ENCODE results near the gene FFAR1. TPM values are rescaled to one million over a fixed set of nuclear protein-coding genes. Genes with fewer than 3 reads are reported as not detected.
A peak's percentile ranks its signal among the peaks of the same experiment; 100 is the strongest.
"Not testable (repeated sequence)": the region's sequence is repeated elsewhere in the genome, so short reads cannot be mapped to it uniquely, and the experiment has no call there.

Gene FFAR1
- total RNA-seq, 1 experiment from 2014 or later, result not detected

DNA sequence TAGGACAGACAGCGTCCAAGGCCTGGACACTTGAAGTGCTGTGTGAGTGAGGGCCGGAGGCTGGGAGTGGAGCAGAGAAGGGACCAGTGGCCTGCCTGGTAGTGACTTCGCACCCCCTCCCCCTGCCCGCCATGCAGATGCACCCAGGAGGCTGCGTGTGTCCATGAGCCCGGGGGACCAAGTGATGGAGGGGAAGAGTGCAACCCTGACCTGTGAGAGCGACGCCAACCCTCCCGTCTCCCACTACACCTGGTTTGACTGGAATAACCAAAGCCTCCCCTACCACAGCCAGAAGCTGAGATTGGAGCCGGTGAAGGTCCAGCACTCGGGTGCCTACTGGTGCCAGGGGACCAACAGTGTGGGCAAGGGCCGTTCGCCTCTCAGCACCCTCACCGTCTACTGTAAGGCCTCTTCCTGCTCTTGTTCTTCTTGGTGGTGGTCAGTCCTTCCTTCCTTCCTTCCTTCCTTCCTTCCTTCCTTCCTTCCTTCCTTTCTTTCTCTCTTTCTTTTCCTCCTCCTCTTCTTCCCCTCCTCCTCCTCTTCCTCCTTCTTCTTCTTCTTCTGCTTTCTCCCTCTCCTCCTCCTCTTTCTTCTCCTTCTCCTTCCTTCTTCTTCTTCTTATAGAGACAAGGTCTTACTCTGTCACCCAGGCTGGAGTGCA lies 6.0 kb upstream of the FFAR1 start:
- no peak for DNase-seq (ENCODE audit: low read depth)

DNA sequence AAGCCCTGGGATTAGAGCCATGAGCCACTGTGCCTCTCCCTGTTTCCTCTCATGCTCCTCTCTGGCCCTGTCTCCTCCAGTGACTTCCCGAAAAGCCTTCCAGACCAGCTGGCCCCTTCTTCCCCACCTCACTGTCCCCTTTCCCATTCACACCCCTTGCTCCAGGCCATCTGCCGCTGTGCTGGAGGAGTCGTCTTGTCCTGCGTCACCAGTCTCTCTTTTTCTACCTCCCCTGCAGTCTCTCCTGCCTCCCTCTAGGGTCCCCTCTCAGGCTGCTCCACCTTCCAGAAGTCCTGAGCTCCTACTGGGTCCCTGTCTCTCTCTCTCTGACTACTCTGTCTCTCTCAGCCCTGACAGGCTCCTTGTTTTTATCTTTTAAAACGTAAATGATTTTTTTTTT lies 5.3 kb upstream of the FFAR1 start:
- no peak for DNase-seq (ENCODE audit: low read depth)

DNA sequence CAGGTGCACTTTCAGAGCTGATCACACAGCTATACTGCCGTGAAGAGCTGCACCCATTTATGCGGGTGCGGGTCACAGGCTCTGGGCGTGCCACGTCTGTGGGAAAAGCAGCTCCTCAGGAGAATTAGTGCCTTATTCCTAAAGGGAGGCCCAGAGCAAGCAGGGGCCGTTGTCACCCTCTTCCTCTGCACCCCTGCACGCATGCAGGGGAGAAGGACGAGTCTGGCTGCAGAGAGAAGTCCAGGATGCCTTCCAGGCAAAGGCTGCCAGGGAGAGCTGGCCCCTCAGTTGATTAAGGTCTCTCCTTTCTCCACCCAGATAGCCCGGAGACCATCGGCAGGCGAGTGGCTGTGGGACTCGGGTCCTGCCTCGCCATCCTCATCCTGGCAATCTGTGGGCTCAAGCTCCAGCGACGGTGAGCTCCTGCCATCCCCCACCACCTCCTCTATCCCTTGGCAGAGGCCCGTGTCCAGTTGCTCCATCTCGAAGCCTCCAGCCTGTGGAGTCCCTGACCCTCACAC lies 3.1 kb upstream of the FFAR1 start:
- DNase-seq (ENCODE audit: low read depth), result no peak

DNA sequence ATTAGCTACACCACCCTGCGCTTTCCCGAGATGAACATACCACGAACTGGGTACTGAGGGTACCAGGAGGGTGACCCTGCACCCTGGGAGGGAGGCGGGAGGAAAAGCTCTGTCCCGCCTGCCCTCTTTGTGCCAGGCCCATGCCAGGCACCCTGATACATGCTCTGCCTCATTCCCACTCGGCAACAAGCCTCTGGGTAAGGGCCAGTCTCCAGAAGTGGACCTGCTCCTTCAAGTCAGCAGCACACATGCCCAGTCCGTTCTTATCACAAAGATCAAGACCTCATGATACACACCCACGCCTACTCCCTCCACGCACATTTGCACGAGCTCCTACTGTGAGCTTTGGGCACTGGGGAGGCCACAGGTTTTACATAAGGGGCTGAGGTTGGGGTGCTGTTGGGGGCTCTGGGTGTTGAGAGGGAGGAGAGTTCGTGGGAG lies 2.0 kb upstream of the FFAR1 start:
- DNase-seq (ENCODE audit: low read depth), result no peak

DNA sequence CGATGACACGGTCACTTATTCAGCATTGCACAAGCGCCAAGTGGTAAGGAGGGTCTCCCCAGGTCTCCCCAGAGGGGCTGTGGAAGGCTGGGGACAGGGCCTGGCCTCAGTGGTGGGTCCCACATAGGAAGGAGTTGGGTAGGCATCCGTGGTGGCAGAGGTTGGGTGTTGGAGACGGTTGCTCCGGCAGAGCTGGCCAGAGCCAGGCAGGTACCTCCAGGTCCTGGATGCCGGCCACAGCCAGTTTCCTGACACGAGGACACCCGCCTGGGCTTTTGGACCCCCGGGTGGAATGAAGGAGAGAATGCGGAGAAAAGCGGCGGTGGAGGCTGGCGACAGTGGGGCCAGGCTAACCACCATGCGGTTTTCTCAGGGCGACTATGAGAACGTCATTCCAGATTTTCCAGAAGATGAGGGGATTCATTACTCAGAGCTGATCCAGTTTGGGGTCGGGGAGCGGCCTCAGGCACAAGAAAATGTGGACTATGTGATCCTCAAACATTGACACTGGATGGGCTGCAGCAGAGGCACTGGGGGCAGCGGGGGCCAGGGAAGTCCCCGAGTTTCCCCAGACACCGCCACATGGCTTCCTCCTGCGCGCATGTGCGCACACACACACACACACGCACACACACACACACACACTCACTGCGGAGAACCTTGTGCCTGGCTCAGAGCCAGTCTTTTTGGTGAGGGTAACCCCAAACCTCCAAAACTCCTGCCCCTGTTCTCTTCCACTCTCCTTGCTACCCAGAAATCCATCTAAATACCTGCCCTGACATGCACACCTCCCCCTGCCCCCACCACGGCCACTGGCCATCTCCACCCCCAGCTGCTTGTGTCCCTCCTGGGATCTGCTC lies 1.3 kb upstream of the FFAR1 start:
- DNase-seq (ENCODE audit: low read depth), result no peak

DNA sequence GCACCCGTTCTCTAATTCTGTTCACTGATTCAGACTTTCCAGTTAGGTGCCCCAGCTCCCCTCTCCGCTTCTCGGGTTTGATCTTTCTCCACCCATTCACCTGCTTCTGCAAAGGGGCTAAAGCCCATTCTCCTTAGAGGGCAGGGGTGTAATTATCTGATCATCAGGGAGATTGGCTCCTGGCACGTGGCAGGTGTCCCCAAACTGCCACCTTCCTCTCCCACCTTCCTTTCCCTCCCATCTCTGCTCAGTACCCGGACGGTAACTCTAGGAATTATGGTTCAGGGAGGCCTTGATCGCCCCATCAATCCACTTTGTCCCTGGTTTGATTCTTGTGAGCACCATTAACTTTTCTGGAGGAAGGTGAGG lies 212 bp downstream of the FFAR1 start:
- DNase-seq (ENCODE audit: low read depth), result no peak

DNA sequence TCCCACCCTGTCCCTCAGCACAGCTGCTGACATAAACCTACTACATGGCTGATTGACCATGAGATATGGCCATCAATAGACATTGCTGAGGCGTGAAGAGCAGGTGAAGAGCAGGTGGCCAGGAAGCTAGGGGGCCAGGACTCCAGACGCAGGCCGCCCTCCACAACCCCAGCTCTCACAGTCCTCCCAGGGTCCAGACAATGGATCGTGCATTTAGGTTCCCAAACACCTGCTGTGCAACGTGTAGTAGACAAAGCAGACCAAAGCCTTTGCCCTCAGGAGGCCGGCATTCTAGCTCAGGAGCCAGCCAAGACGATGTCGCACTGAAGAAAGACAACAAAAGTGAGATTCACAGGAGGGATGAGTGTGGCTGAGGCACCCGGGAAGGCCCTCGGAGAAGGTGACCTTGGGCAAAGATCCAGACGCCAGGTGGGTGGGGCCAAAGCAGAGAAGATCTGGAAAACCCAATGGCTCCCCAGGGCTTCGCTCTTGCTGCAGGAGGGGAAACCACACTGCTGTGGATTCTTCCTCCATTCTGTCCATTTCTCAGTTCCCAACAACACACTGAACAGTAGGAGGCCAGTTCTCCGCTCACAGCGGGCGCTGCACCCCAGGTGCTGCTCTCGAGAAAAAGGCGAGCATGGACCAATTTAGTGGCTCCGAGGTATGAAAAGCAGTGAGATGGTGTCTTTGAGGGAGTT lies 1.4 kb downstream of the FFAR1 start:
- DNase-seq (ENCODE audit: low read depth), result no peak

DNA sequence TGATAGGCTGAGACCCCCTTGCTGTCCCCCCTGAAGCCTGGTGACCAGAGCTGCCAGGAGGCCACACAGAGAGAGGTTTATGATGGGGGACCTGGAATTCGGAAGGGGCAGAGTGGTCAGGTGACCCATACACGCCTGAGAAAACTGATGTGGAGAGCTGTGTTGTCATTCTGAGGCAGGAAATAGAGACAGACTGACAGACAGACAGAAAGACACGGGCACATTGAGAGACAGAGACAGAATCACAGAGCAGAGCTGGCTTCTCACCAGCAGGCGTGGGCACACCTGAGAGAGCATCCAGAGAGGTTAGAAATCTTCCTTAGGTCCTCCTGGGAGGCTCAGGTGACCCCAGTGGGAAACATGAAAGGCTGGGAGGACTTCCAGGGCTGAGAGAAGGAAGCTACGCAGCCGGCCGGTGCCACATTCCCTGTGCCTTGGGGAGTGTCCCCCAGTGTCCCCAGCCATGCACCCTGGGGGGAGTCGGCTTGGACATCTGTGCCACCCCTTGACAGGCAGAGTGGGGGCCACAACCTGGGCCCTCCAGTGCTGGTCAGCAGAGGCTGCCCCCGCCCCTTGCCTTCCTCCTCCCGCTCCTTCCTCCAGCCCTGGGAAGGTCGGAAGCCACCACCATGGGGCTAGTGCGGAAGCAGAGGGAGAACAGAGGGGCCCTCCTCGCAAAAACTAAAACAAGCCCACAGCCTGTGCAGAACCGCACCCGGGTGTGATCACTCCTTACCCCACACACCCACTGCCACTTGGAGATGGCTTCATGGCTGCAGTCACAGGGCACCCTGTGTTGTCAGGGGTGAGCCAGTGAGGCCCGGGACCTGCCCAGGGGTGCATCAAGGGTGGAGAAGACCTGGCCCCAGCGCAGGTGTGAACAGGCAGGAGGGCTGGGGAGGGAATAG lies 2.2 kb downstream of the FFAR1 start:
- DNase-seq (ENCODE audit: low read depth), result no peak

DNA sequence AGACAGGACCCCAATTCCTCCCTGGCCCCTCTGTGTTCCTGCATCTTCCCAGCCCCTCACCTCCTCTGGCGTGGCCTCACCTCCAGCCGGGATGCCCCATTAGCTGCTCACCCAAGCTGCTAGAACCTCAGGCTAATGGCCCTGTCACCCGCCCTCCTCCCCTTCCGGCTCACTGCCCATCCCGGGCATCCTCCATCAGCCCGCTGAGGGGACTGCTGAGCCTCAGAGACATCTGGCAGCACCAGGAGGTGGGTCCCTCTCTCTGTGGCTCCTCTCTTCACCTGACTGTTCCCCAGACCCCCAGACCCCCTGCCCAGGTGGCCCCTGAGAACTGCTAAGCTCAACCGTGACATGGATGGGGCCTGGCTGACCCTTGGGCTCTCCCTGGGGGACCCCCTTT lies 2.9 kb downstream of the FFAR1 start:
- DNase-seq (ENCODE audit: low read depth), result no peak

DNA sequence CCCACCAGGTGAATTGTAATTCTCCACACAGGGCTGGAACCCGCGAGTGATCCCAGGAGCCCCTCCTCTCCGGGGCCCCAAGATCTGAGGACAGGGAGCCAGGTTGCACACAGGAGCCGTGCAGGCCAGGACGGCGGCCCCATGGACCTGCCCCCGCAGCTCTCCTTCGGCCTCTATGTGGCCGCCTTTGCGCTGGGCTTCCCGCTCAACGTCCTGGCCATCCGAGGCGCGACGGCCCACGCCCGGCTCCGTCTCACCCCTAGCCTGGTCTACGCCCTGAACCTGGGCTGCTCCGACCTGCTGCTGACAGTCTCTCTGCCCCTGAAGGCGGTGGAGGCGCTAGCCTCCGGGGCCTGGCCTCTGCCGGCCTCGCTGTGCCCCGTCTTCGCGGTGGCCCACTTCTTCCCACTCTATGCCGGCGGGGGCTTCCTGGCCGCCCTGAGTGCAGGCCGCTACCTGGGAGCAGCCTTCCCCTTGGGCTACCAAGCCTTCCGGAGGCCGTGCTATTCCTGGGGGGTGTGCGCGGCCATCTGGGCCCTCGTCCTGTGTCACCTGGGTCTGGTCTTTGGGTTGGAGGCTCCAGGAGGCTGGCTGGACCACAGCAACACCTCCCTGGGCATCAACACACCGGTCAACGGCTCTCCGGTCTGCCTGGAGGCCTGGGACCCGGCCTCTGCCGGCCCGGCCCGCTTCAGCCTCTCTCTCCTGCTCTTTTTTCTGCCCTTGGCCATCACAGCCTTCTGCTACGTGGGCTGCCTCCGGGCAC lies 3.9 kb downstream of the FFAR1 start:
- DNase-seq (ENCODE audit: low read depth), result no peak

DNA sequence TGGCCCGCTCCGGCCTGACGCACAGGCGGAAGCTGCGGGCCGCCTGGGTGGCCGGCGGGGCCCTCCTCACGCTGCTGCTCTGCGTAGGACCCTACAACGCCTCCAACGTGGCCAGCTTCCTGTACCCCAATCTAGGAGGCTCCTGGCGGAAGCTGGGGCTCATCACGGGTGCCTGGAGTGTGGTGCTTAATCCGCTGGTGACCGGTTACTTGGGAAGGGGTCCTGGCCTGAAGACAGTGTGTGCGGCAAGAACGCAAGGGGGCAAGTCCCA lies 4.4 kb downstream of the FFAR1 start:
- DNase-seq (ENCODE audit: low read depth), result no peak

DNA sequence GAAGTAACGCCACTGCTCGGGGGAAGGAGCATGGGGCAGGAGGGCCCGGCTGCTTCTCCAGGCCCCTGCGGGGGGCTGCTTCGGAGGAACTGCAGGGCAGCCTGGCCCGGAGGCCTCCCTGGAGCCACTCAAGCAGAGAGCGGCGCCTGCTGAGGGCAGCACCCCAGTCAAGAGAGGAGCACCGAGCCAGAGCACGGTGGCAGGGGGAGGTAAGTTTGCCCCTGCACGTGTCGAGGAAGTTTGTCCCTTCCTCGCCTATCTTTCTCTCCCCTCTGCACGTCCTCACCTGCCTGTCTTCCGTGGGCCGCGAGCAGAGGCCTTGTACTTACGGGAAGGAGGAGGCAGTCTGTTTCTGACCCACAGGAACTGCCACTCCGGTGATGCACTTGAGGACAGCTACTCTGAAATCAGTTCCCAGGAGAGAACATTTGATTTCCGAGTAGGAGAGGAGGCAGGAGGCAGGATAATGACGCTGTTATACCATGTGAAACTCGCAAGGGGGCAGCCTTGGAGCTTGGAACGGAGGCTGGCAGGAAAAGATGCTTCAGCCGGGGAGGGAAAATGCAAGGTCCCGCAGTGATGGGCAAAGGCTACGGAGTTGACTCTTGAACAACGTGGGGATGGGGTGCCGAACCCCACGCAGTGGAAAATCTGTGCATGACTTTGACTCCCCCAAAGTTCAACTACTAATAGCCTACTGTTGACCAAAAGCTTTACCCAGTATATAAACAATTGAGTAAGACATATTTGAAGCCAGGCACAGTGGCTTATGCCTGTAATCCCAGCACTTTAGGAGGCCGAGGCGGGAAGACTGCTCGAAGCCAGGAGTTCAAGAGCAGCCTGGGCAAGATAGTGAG lies 5.0 kb downstream of the FFAR1 start:
- peak; percentile 64 for DNase-seq (ENCODE audit: low read depth)

DNA sequence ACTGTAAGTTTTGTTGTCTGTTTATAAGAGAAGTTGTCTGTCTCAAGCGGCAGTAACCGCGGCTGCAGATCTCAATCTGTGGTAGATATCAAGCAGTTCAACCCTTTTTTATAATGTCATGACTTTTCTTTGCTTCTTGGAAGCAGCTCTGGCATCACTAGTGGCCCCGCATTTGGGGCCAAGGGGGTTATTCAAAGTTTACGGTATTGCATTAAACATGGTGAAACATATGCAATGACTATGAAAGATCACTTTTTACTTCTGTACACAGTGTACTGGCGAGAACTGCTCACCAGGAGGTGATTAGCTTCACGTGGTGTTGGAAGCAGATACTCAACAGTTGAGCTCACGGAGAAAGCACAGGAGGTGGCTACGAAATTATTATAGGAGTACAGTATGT lies 5.9 kb downstream of the FFAR1 start:
- DNase-seq (ENCODE audit: low read depth), result no peak

DNA sequence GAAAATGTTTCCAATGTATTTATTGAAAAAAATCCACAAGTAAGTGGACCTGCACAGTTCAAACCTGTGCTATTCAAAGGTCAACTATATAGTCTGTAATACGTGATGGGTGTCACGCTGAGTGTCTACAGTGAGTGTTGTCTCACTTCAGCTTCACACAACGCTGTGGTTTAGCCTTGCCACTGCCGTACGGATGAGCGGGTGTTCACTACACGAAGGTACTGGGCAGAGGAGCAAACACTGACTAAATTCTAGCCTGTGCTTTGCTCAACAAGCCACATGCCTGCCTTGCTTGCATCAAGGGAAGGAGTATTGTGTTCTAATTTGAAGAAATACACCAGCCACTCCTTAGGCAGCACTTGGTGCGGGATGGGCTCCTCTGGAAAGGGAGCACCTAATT lies 7.2 kb downstream of the FFAR1 start:
- no peak for DNase-seq (ENCODE audit: low read depth)

DNA sequence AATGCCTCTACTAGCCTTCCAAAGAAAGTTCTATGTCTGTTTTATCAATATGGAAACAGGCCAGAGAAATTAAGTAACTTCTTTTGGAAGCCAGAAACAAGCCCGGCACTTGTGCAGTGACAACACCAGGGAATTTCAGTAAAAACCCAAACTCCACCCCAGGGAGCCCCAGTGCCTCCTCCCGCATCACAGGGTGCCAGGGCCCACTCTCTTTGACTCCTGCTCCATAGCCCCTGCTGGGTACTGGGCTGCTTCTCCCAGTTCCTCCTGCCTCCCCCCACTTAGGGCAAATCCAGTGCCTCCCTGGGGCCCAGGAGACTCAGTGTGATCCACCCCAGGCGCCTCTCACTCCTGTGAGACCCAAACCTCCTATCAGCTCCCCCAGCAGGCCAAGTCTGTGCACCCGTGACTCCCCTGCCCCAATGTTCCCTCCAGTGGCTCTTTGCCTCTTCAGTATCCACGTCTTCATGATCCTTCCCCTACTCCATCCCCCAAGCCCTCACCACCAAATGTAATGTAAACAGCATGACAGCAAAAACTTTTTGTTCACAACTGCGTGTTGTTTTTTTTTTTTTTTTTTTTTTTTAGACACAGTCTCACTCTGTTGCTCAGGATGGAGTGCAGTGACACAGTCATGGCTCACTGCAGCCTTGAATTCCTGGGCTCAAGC lies 8.2 kb downstream of the FFAR1 start:
- DNase-seq (ENCODE audit: low read depth), result no peak

DNA sequence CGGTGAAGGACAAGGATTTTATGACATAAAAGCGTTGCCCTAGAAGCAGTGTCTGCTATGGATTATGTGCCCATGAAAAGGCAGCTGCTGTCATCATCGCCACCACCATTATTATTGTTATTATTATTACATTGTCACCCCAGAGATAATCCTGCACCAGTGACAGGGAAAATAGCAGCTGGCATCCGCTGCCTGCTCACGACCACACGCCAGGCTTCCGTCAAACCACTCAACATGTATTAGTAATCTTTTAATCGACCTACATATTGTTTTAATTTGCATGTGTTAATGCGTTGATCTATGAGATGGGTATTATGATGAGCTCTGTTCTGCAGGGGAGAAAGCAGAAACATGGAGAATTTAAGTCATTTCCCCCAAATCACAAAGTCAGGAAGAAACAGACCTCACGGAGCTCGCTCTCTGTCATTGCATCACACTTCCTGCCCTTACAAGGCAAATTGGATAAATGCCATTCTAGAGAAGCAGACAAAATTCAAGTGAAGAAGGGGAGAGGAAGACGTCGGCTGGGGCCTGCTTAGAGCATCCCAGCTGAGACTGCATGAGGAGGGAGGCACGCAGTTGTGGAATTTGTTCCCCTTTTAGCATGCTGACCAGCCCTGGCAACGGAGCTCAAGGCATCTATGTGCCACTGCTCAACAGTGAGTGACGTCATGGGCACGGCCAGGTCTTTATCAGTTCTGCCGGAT lies 10.3 kb downstream of the FFAR1 start, which contains the start of gene FFAR3:
TSS of gene FFAR3 (plus strand) at position 594 of the 707 bp plus-strand sequence. CDS start 431 bp downstream, outside the sequence.
- no peak for DNase-seq (ENCODE audit: low read depth)

DNA sequence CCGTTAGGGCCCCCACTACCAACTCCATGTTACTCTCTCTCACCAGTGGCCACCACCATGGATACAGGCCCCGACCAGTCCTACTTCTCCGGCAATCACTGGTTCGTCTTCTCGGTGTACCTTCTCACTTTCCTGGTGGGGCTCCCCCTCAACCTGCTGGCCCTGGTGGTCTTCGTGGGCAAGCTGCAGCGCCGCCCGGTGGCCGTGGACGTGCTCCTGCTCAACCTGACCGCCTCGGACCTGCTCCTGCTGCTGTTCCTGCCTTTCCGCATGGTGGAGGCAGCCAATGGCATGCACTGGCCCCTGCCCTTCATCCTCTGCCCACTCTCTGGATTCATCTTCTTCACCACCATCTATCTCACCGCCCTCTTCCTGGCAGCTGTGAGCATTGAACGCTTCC lies 11.1 kb downstream of the FFAR1 start:
- not testable (repeated sequence) for DNase-seq (ENCODE audit: low read depth)

DNA sequence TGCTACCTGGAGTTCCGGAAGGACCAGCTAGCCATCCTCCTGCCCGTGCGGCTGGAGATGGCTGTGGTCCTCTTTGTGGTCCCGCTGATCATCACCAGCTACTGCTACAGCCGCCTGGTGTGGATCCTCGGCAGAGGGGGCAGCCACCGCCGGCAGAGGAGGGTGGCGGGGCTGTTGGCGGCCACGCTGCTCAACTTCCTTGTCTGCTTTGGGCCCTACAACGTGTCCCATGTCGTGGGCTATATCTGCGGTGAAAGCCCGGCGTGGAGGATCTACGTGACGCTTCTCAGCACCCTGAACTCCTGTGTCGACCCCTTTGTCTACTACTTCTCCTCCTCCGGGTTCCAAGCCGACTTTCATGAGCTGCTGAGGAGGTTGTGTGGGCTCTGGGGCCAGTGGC lies 11.7 kb downstream of the FFAR1 start:
- DNase-seq (ENCODE audit: low read depth), result not testable (repeated sequence)

DNA sequence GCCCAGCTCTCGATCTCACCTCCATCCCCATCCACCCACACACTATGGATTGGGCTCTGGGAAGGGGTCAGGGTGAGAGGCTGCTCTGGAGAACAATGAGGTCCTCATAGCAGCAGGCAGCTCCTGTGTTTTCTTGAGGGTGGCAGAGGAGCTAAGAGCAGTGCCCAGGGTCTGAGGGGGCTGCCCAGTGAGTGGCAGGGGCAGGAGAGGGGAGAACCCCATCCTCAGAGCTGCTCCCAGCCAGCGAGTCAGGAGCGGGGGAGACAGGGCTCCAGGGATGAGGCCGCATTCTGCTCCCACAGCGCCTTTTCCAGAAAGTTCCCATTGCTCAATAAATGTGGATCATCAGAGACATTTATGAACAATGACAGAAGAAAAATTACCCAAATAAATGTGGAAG lies 12.4 kb downstream of the FFAR1 start:
- not testable (repeated sequence) for DNase-seq (ENCODE audit: low read depth)
